SJSA1 (cell line): ENCODE results near the gene FAM20A. TPM values are rescaled to one million over a fixed set of nuclear protein-coding genes. Genes with fewer than 3 reads are reported as not detected.

Experiments used
- DNase-seq, 2 experiments: peaks; one replicate each; pipeline ENCODE4 v3.0.0-alpha.2; 2015 to 2020; ENCODE audit warnings: low spot score in 2 of 2, low read depth in 1 of 2
- H3K27ac ChIP-seq: fragments of 250-450 bp; sonication (Bioruptor Pico); 2 replicates; pipeline ENCODE4 v1.5.1; 2020; ENCODE audit warnings: mild to moderate bottlenecking, moderate library complexity
- H3K27me3 ChIP-seq: fragments of 250-450 bp; sonication (Bioruptor Pico); replicated peaks from 2 replicates; pipeline ENCODE4 v1.5.1; 2020; ENCODE audit warnings: mild to moderate bottlenecking, moderate library complexity
- H3K36me3 ChIP-seq: fragments of 250-450 bp; sonication (Bioruptor Pico); 2 replicates; pipeline ENCODE4 v1.5.1; 2020; ENCODE audit warnings: mild to moderate bottlenecking
- H3K4me1 ChIP-seq: fragments of 250-450 bp; sonication (Bioruptor Pico); replicated peaks from 2 replicates; pipeline ENCODE4 v1.6.1; 2021; ENCODE audit warnings: mild to moderate bottlenecking
- H3K4me3 ChIP-seq: fragments of 250-450 bp; sonication (Bioruptor Pico); 2 replicates; pipeline ENCODE4 v1.5.1; 2020; ENCODE audit warnings: mild to moderate bottlenecking
- H3K9me3 ChIP-seq: fragments of 250-450 bp; sonication (Bioruptor Pico); replicated peaks from 2 replicates; pipeline ENCODE4 v1.5.1; 2020; ENCODE audit warnings: mild to moderate bottlenecking
- total RNA-seq: library from RNA; depleted of rRNA; stranded (reverse); fragments of >200 nt; shearing (Covaris generic); gene quantifications from 2 replicates; pipeline ENCODE4 v1.2.3, GENCODE V29; 2014

The FAM20A gene
- total RNA-seq, 1 experiment from 2014 or later = not detected

DNA sequence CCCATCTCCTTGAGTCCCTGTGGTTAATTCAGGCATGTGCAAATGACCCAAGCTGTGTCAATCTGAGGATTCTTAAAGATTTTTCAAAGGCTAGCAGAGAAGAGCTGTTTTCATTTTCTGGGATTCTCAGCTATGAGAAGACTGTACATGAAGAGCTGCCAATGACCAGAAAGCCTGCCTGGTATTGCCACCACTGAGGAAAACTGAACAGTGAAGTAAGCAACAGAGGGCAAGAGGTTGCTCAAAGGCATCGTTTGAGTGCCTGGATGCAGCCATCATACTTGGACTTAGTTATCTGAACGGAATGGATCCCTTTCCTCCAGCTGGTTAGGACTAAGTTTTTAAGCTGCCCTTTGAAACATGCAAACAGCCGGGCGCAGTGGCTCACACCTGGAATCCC is 38.4 kb downstream of the FAM20A start:
- Histone ChIP-seq H3K27me3 (no peaks in the 10 kb centered on the region; the same call in 1 of the 2 replicates), H3K36me3 (no peaks in the 10 kb centered on the region), H3K4me3 (no peak overlapping the region), H3K27ac (no peak overlapping the region), H3K9me3 (no peaks in the 10 kb centered on the region), H3K4me1 (no peaks in the 10 kb centered on the region)
- no peak for DNase-seq

- Histone ChIP-seq H3K36me3 (no peaks in the 10 kb centered on the region), H3K4me3 (no peak overlapping the region), H3K4me1 (no peaks in the 10 kb centered on the region), H3K9me3 (no peaks in the 10 kb centered on the region), H3K27ac (no peak overlapping the region), H3K27me3 (no peaks in the 10 kb centered on the region; the same call in 1 of the 2 replicates)
- DNase-seq = no peak
Measured at GRCh38 chr17:68560966-68561720, 40.0 kb downstream of the FAM20A start.

- Histone ChIP-seq H3K27ac (no peak overlapping the region), H3K4me1 (no peaks in the 10 kb centered on the region), H3K36me3 (no peaks in the 10 kb centered on the region), H3K4me3 (no peak overlapping the region), H3K27me3 (no peaks in the 10 kb centered on the region), H3K9me3 (no peaks in the 10 kb centered on the region)
- DNase-seq = no peak
Measured at GRCh38 chr17:68559316-68559715, 41.9 kb downstream of the FAM20A start.

GRCh38 chr17:68556551-68556950 is 44.6 kb downstream of the FAM20A start:
- no peak for DNase-seq
- no peaks in the 10 kb centered on the region for H3K36me3 ChIP-seq

GRCh38 chr17:68544111-68544915 is 56.9 kb downstream of the FAM20A start:
- H3K4me3 ChIP-seq = no peak overlapping the region
- no peaks in the 10 kb centered on the region for H3K4me1 ChIP-seq
- DNase-seq = no peak
- H3K27ac ChIP-seq = no peak overlapping the region
- H3K9me3 ChIP-seq = no peaks in the 10 kb centered on the region
- H3K36me3 ChIP-seq = peaks cover 9% of the 10 kb centered on the region
- no peaks in the 10 kb centered on the region for H3K27me3 ChIP-seq

More at GRCh38 chr17:68556551-68556950, 44.6 kb downstream of the FAM20A start:
- Histone ChIP-seq H3K27ac (no peak overlapping the region), H3K27me3 (no peaks in the 10 kb centered on the region), H3K9me3 (no peaks in the 10 kb centered on the region), H3K4me3 (no peak overlapping the region), H3K4me1 (no peaks in the 10 kb centered on the region)

DNA sequence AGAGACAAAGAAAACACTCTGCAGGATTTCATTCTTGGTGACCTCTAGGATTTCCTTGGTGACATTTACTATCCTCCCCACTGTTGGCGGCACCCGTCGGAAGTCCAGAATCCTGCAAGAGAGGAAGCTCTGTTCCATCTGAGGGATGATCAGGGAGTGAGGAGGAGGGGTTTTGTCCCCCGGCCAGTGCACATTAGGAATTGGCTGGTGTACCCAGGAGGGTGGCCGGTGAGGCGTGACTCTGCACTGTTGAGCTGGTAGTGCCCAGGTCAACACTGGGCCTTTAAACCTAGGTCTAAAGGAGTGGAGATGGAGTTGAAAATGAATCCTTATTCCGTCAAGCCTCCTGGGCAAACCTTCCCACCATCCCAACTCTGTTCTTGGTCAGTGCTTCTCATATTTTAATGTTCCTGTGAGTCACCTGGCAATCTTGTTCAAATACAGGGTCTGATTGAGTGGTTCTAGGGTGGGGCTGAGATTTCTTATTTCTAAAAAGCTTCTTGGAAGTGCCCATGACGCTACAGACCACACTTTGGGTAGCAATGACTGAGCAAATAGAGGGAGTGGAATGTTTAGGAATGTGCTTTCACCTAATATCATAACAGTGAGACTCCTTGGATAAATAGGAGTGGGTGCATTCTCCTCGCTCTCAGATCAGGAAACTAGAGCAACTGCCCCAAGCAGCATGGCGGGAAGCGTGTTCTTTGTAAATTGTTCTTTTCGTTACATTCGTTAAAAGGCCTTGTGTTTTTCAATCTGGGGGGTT is 58.3 kb downstream of the FAM20A start:
- Histone ChIP-seq H3K4me1 (no peaks in the 10 kb centered on the region), H3K9me3 (no peaks in the 10 kb centered on the region), H3K36me3 (peaks cover 22% of the 10 kb centered on the region), H3K4me3 (no peak overlapping the region), H3K27me3 (no peaks in the 10 kb centered on the region), H3K27ac (no peak overlapping the region)
- no peak for DNase-seq

DNA sequence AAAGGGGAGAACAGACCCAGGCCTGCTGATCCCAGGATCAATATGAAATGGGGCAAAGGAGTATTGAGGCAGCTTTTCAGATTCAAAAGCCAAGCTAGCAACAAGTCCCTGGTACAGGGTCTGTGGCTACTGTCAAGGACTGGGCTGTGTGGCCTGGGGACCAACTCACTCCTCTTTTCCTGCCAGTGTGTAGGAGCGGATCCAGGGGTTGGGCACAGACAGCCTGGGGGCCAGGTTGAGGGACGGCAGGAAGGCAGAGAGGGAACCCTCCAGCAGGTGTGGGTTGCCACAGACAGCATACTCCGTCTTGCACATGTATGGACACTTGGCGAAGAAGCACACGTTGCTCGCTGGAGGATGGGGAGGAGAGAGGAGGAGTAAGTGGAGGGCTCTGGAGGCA is 59.4 kb downstream of the FAM20A start:
- DNase-seq = no peak
- Histone ChIP-seq H3K27me3 (no peaks in the 10 kb centered on the region), H3K4me1 (no peaks in the 10 kb centered on the region), H3K36me3 (peaks cover 33% of the 10 kb centered on the region), H3K4me3 (no peak overlapping the region), H3K27ac (no peak overlapping the region), H3K9me3 (no peaks in the 10 kb centered on the region)

- peaks cover 41% of the 10 kb centered on the region for H3K36me3 ChIP-seq
Measured at GRCh38 chr17:68540981-68541380, 60.2 kb downstream of the FAM20A start.

GRCh38 chr17:68539548-68540467 is 61.4 kb downstream of the FAM20A start:
- Histone ChIP-seq H3K4me3 (no peak overlapping the region), H3K36me3 (peaks cover 51% of the 10 kb centered on the region), H3K4me1 (no peaks in the 10 kb centered on the region), H3K27ac (no peak overlapping the region), H3K27me3 (no peaks in the 10 kb centered on the region), H3K9me3 (no peaks in the 10 kb centered on the region)
- DNase-seq = no peak

More at GRCh38 chr17:68540981-68541380, 60.2 kb downstream of the FAM20A start:
- Histone ChIP-seq H3K4me1 (no peaks in the 10 kb centered on the region), H3K4me3 (no peak overlapping the region), H3K27ac (no peak overlapping the region), H3K9me3 (no peaks in the 10 kb centered on the region), H3K27me3 (no peaks in the 10 kb centered on the region)
- DNase-seq = no peak

GRCh38 chr17:68535922-68536321 is 65.2 kb downstream of the FAM20A start:
- Histone ChIP-seq H3K27me3 (no peaks in the 10 kb centered on the region), H3K4me1 (no peaks in the 10 kb centered on the region), H3K36me3 (peaks cover 89% of the 10 kb centered on the region), H3K27ac (no peak overlapping the region), H3K4me3 (no peak overlapping the region), H3K9me3 (no peaks in the 10 kb centered on the region)
- no peak for DNase-seq

- Histone ChIP-seq H3K9me3 (no peaks in the 10 kb centered on the region), H3K4me3 (no peak overlapping the region), H3K27ac (no peak overlapping the region), H3K4me1 (no peaks in the 10 kb centered on the region), H3K36me3 (peaks cover 96% of the 10 kb centered on the region), H3K27me3 (no peaks in the 10 kb centered on the region)
- DNase-seq = no peak
Measured at GRCh38 chr17:68534695-68535088, 66.5 kb downstream of the FAM20A start.

- H3K36me3 ChIP-seq = peaks cover 98% of the 10 kb centered on the region
- H3K9me3 ChIP-seq = no peaks in the 10 kb centered on the region
- no peaks in the 10 kb centered on the region for H3K4me1 ChIP-seq
- DNase-seq = peak in 1 of 2 experiments; percentile 24
- H3K27me3 ChIP-seq = no peaks in the 10 kb centered on the region
- no peak overlapping the region for H3K4me3 ChIP-seq
- no peak overlapping the region for H3K27ac ChIP-seq
Measured at GRCh38 chr17:68533887-68534694, 67.1 kb downstream of the FAM20A start.
